Psoas muscle (tissue), 8 donors: Measurements from ENCODE around the gene CKAP5. TPM values are rescaled to one million over a fixed set of nuclear protein-coding genes. Genes with fewer than 3 reads are reported as not detected.

Experiments
- ATAC-seq, 4 donors: fragments of 200-7000 bp; cut with Tn5 transposase; one replicate each; pipeline ENCODE4 v1.9.1; 2020; ENCODE audit warnings: moderate library complexity in 3 of 4, mild to moderate bottlenecking in 2 of 4
- DNase-seq, 2 donors: peaks; one replicate each; pipeline ENCODE4 v3.0.0-alpha.2; 2020
- H3K27ac ChIP-seq: fragments of 200-600 bp; one replicate; pipeline ENCODE4 v1.8.0; 2022
- H3K27me3 ChIP-seq, 3 donors: fragments of 200-600 bp in 1 of 3; one replicate each; pipeline versions ENCODE4 v1.6.1 to v1.8.0; 2013 to 2022; ENCODE audit warnings: low read length in 2 of 3, mild to moderate bottlenecking in 2 of 3, moderate library complexity in 1 of 3; ENCODE audit not compliant: insufficient read depth in 3 of 3
- H3K36me3 ChIP-seq, 2 donors: fragments of 200-600 bp in 1 of 2; one replicate each; pipeline versions ENCODE4 v1.6.1 to v1.8.0; 2013 to 2022; ENCODE audit warnings: low read depth in 1 of 2, mild to moderate bottlenecking in 1 of 2, moderate library complexity in 1 of 2; ENCODE audit not compliant: insufficient read depth in 1 of 2
- H3K4me1 ChIP-seq: fragments of 200-600 bp; one replicate; pipeline ENCODE4 v1.8.0; 2022
- H3K4me3 ChIP-seq: fragments of 200-600 bp; one replicate; pipeline ENCODE4 v1.8.0; 2022; ENCODE audit warnings: mild to moderate bottlenecking
- H3K9me3 ChIP-seq: fragments of 200-600 bp; one replicate; pipeline ENCODE4 v1.8.0; 2022
- CTCF ChIP-seq: fragments of 200-600 bp; IDR thresholded peaks from one replicate; pipeline ENCODE4 v1.8.0; 2022; ENCODE audit warnings: antibody characterized with exemption
- WGBS, 3 donors: extraction: QIAGEN DNeasy Blood & Tissue Kit; methylation state at CpG; one replicate each; pipeline versions ENCODE4 v1.1.6 to v1.1.7; 2013; 5-methylcytosine and 5-hydroxymethylcytosine counted together
- intact Hi-C, 2 donors: fragments of 100-400 bp; cut with DNase I; formaldehyde crosslinking; loops; one replicate each; pipeline versions ENCODE4 v1.11.0 to v1.14.2; 2022
- polyA plus RNA-seq, 3 donors: library from polyadenylated mRNA; stranded (reverse); fragments of 200-250 nt; gene quantifications; one replicate each; pipeline ENCODE4 v1.2.3, GENCODE V29; 2013
- total RNA-seq, 4 donors: library from RNA; stranded (reverse); fragmentation: NEBNext Ultra II Directional in 2 of 4; extraction: Animal tissue kit (Norgen Biotek cat#: 25700) in 2 of 4; gene quantifications; one replicate each; pipeline versions ENCODE4 v1.2.1 to v1.2.4, GENCODE V29; 2021 to 2023
- donor health status: healthy with polysubstance abuse.
- donor health status: DM: no; HTN: no; CAD: no; lungs with moderate emphysema.
- donor health status: Bipolar disorder and iron deficiency.
- donor health status: healthy.
- donor health status: DM: yes; HTN: yes; CAD: no.
- donor health status: DM: no; HTN: no; CAD: no.
- donor health status: DM: no; HTN: no; CAD: no.
- donor health status: DM: yes; HTN: yes; CAD: no.

Gene CKAP5
- total and polyA plus RNA-seq, 7 donors: 21.0 to 160 (median 86.4) TPM

GRCh38 chr11:46694072-46694471, 152.0 kb downstream of the CKAP5 start:
- WGBS, 3 donors: 60 to 69% (median 62%) methylated on average over 6 of the region's 6 CpGs
- Histone ChIP-seq H3K9me3 (no peaks in the 10 kb centered on the region), H3K27ac (peak overlapping the region; percentile 36), H3K4me1 (peaks cover 35% of the 10 kb centered on the region), H3K36me3 (peaks cover 3 to 60% of the 10 kb centered on the region in 2 donors), H3K4me3 (no peak overlapping the region), H3K27me3 (no peaks in the 10 kb centered on the region)
- intact Hi-C loops: no loop called here
- no peak for TF ChIP-seq CTCF
- no peak for DNase-seq
- ATAC-seq: no peak

- Histone ChIP-seq H3K27me3 (no peaks in the 10 kb centered on the region), H3K9me3 (no peaks in the 10 kb centered on the region), H3K27ac (peak overlapping the region; percentile 36), H3K4me3 (no peak overlapping the region), H3K36me3 (peaks cover 3 to 65% of the 10 kb centered on the region in 2 donors), H3K4me1 (peaks cover 30% of the 10 kb centered on the region)
- intact Hi-C loops: no loop called here
- 44 to 52% (median 49%) methylated on average over 2 of the region's 2 CpGs for WGBS, 3 donors
- ATAC-seq (no peak), DNase-seq (no peak)
- no peak for TF ChIP-seq CTCF
Measured at GRCh38 chr11:46693597-46694012, 152.5 kb downstream of the CKAP5 start.

Other genes with a start within 250 kb of the CKAP5 start
- 1 to 10 TPM; 2.0 to 4.4 (median 2.8) TPM for gene HARBI1, start 229.1 kb downstream of the CKAP5 start, total RNA-seq
- 1 to 10 TPM; 3.4 to 8.6 (median 3.8) TPM for gene HARBI1, start 229.1 kb downstream of the CKAP5 start, polyA plus RNA-seq
- 10 to 100 TPM; 27.0 to 50.7 (median 35.8) TPM for gene ATG13, start 228.7 kb downstream of the CKAP5 start, total RNA-seq
- gene ATG13, start 228.7 kb downstream of the CKAP5 start, polyA plus RNA-seq: 10 to 100 TPM; 16.8 to 50.5 (median 20.5) TPM
- 10 to 100 TPM; 24.9 to 36.1 (median 31.4) TPM for gene ARHGAP1, start 145.7 kb downstream of the CKAP5 start, total RNA-seq
- 10 to 100 TPM; 12.5 to 27.7 (median 20.4) TPM for gene ARHGAP1, start 145.7 kb downstream of the CKAP5 start, polyA plus RNA-seq
- 10 to 100 TPM in 2 of 4 donors, 1 to 10 TPM in 2; 5.0 to 15.0 (median 9.8) TPM for gene ZNF408, start 145.2 kb downstream of the CKAP5 start, total RNA-seq
- 10 to 100 TPM in 1 of 3 donors, 1 to 10 TPM in 2; 9.6 to 12.7 (median 9.9) TPM for gene ZNF408, start 145.2 kb downstream of the CKAP5 start, polyA plus RNA-seq
- gene F2, start 127.1 kb downstream of the CKAP5 start, total RNA-seq: under 1 TPM in 2 of 4 donors, not detected in 2; 0.16 to 0.26 TPM
- gene F2, start 127.1 kb downstream of the CKAP5 start, polyA plus RNA-seq: under 1 TPM in 2 of 3 donors, not detected in 1; 0.04 to 0.56 TPM
- gene LRP4, start 72.3 kb upstream of the CKAP5 start, total RNA-seq: 10 to 100 TPM; 14.5 to 32.3 (median 24.7) TPM
- 1 to 10 TPM; 5.4 to 8.0 (median 5.6) TPM for gene LRP4, start 72.3 kb upstream of the CKAP5 start, polyA plus RNA-seq
- gene CSTPP1, start 90.5 kb upstream of the CKAP5 start, total RNA-seq: 1 to 10 TPM; 6.1 to 10.0 (median 7.7) TPM
- gene CSTPP1, start 90.5 kb upstream of the CKAP5 start, polyA plus RNA-seq: 1 to 10 TPM; 5.1 to 8.2 (median 6.6) TPM